DOHH2 (cell line): ENCODE data around the gene CAPS.

Source experiments
- H3F3A ChIP-seq: fragments of 200-600 bp; sonication (generic), shearing (Covaris generic); 2 replicates; pipeline ENCODE4 v1.6.0; 2016; ENCODE audit warnings: antibody characterized with exemption, mild to moderate bottlenecking; ENCODE audit not compliant: control insufficient read depth, insufficient read depth
- H3K27ac ChIP-seq: fragments of 200-600 bp; sonication (generic); 2 replicates; pipeline ENCODE4 v1.5.1; 2014; ENCODE audit warnings: low read depth, mild to moderate bottlenecking, low read length, moderate library complexity
- H3K27me3 ChIP-seq: fragments of 200-600 bp; sonication (generic); 2 replicates; pipeline ENCODE4 v1.6.1; 2014; ENCODE audit warnings: mild to moderate bottlenecking, low read length, mixed read lengths; ENCODE audit not compliant: control insufficient read depth
- H3K36me3 ChIP-seq: fragments of 200-600 bp; sonication (generic); 2 replicates; pipeline ENCODE4 v1.6.1; 2014; ENCODE audit warnings: mild to moderate bottlenecking, low read length, moderate library complexity, mixed read lengths; ENCODE audit not compliant: control insufficient read depth
- H3K4me1 ChIP-seq: fragments of 200-600 bp; sonication (generic); 2 replicates; pipeline ENCODE4 v1.6.1; 2014; ENCODE audit warnings: mild to moderate bottlenecking, low read length, mixed read lengths; ENCODE audit not compliant: control insufficient read depth
- H3K4me2 ChIP-seq: fragments of 200-600 bp; sonication (generic); 2 replicates; pipeline ENCODE4 v1.6.0; 2014; ENCODE audit warnings: mild to moderate bottlenecking, low read length, moderate library complexity
- H3K4me3 ChIP-seq: fragments of 200-600 bp; sonication (generic); 2 replicates; pipeline ENCODE4 v1.5.1; 2014; ENCODE audit warnings: mild to moderate bottlenecking, low read length, mixed read lengths
- H3K79me2 ChIP-seq: fragments of 200-600 bp; sonication (generic); 2 replicates; pipeline ENCODE4 v1.6.1; 2014; ENCODE audit warnings: mild to moderate bottlenecking, low read length, mixed read lengths; ENCODE audit not compliant: control insufficient read depth
- H3K9me2 ChIP-seq: fragments of 200-600 bp; sonication (generic); replicated peaks from 2 replicates; pipeline ENCODE4 v1.6.1; 2014; ENCODE audit warnings: mild to moderate bottlenecking, low read length, mixed read lengths; ENCODE audit not compliant: control insufficient read depth
- H3K9me3 ChIP-seq: fragments of 200-600 bp; sonication (generic); 2 replicates; pipeline ENCODE4 v1.6.1; 2014; ENCODE audit warnings: antibody characterized with exemption, low read length, mixed read lengths; ENCODE audit not compliant: control insufficient read depth, insufficient read depth
- H4K20me1 ChIP-seq: fragments of 200-600 bp; sonication (generic); 2 replicates; pipeline ENCODE4 v1.6.0; 2014; ENCODE audit warnings: low read depth, mild to moderate bottlenecking, antibody characterized with exemption, low read length, moderate library complexity; ENCODE audit not compliant: control insufficient read depth, insufficient read depth
- EZH2phosphoT487 ChIP-seq: fragments of 200-600 bp; sonication (generic); IDR thresholded peaks from 2 replicates; pipeline ENCODE4 v1.6.1; 2017; ENCODE audit warnings: borderline replicate concordance, mild to moderate bottlenecking, antibody characterized with exemption, low read length, moderate library complexity, mixed read lengths
- TF ChIP-seq, protein P1 (sequence below): fragments of 200-600 bp; sonication (generic); IDR thresholded peaks from one replicate; pipeline ENCODE4 v1.5.1; 2014; ENCODE audit warnings: antibody characterized with exemption, mild to moderate bottlenecking, low read depth, low read length; ENCODE audit not compliant: poor library complexity, severe bottlenecking

Gene CAPS

DNA sequence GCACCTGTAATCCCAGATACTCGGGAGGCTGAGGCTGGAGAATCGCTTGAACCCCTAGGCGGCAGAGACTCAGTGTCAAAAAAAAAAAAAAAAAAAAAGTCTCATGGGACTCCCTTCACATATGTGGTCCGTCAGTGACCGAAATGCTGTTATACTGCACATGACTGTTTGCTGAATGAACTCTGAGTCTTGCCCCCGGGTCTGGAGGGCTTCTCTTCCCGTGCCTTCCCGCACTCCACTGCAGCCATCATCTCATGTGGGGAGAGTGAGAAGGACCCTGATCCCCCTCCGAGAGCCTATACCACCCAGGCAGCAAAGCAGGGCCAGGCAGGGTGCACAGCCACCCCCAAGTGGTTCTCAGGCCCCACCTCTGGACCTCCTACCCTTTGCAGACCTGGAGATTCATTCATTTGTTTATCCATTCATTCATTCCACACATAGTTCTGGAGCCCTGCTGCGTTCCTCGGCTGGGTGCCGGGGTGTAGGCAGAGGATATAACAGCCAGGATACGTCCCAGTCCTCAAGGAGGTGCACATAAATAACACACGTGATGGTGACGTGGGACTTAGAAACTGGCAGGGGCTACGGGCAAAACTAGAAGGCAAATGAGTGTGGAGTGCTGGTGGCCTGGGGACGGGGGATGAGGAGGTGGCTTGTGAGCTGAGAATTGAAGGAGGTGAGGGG lies 24.6 kb upstream of the CAPS start:
- Histone ChIP-seq H4K20me1 (no peaks in the 10 kb centered on the region), H3K27me3 (peaks cover 3% of the 10 kb centered on the region), H3K9me3 (no peaks in the 10 kb centered on the region), H3F3A (0 out of 2 replicates have a peak, but pooled peaks cover 5% of the 10 kb centered on the region), H3K27ac (no peak overlapping the region), H3K79me2 (no peaks in the 10 kb centered on the region), H3K9me2 (no peaks in the 10 kb centered on the region), H3K4me2 (no peak overlapping the region), H3K4me3 (no peak overlapping the region), H3K36me3 (no peaks in the 10 kb centered on the region), H3K4me1 (no peaks in the 10 kb centered on the region)
- TF ChIP-seq, protein P1, sequence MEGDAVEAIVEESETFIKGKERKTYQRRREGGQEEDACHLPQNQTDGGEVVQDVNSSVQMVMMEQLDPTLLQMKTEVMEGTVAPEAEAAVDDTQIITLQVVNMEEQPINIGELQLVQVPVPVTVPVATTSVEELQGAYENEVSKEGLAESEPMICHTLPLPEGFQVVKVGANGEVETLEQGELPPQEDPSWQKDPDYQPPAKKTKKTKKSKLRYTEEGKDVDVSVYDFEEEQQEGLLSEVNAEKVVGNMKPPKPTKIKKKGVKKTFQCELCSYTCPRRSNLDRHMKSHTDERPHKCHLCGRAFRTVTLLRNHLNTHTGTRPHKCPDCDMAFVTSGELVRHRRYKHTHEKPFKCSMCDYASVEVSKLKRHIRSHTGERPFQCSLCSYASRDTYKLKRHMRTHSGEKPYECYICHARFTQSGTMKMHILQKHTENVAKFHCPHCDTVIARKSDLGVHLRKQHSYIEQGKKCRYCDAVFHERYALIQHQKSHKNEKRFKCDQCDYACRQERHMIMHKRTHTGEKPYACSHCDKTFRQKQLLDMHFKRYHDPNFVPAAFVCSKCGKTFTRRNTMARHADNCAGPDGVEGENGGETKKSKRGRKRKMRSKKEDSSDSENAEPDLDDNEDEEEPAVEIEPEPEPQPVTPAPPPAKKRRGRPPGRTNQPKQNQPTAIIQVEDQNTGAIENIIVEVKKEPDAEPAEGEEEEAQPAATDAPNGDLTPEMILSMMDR: no peak
- TF ChIP-seq EZH2phosphoT487: no peak

DNA sequence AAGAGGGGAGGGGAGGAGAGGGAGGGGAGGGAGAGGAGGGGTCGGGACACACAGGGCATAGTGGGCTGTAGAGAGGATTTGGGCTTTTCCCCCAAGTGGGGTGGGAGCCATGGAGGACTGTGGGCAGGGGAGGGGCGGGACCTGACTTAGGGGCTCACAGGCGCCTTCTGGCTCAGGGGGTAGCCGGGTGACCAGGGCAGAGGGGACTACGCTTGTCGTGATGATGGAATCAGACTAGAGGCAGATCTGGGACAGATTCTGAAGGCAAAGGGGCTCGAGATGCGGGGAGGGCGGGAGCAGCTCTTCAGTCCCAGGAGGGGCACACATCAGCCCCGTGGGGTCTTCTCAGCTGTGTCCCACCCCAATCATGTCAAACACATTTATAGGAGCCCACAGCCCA lies 24.0 kb upstream of the CAPS start:
- no peaks in the 10 kb centered on the region for H3K4me1 ChIP-seq

DNA sequence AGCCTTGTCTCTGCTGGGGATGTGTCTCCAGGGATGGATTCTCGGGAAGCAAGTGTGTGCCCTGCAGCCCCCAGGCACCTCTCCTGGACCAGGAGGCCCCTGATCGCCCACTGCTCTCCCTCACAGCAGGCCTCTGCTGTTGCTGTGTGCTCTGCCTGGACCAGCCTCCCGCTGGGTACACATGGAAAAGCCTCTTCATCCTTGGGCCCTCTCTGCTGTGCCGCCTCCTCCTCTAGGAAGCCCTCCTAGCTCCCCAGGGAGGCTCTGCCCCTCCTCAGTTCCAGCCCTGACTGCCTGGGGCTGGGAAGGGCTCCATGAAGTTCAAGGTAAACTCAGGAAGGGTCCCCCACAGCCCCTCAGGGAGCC lies 22.5 kb upstream of the CAPS start:
- Histone ChIP-seq H3K27ac (no peak overlapping the region), H3K27me3 (peaks cover 3% of the 10 kb centered on the region), H3K9me3 (no peaks in the 10 kb centered on the region), H3K4me3 (no peak overlapping the region), H3F3A (0 out of 2 replicates have a peak, but pooled peaks cover 5% of the 10 kb centered on the region), H3K4me2 (no peak overlapping the region), H3K36me3 (peaks cover 14% of the 10 kb centered on the region), H4K20me1 (no peaks in the 10 kb centered on the region), H3K9me2 (no peaks in the 10 kb centered on the region), H3K79me2 (no peaks in the 10 kb centered on the region), H3K4me1 (no peaks in the 10 kb centered on the region)
- TF ChIP-seq, protein P1: no peak
- no peak for TF ChIP-seq EZH2phosphoT487

More for the DNA sequence above, 24.0 kb upstream of the CAPS start:
- Histone ChIP-seq H4K20me1 (no peaks in the 10 kb centered on the region), H3F3A (0 out of 2 replicates have a peak, but pooled peaks cover 5% of the 10 kb centered on the region), H3K9me3 (no peaks in the 10 kb centered on the region), H3K27me3 (peaks cover 3% of the 10 kb centered on the region), H3K4me2 (no peak overlapping the region), H3K9me2 (no peaks in the 10 kb centered on the region), H3K79me2 (no peaks in the 10 kb centered on the region), H3K4me3 (no peak overlapping the region), H3K36me3 (peaks cover 3% of the 10 kb centered on the region; the same call in 1 of the 2 replicates), H3K27ac (no peak overlapping the region)
- TF ChIP-seq, protein P1: no peak
- no peak for TF ChIP-seq EZH2phosphoT487
